ENCODE measurements around the gene MRPL10.

Gene MRPL10

GRCh38 chr17:47801176-47801765, 30.1 kb downstream of the MRPL10 start:
- no peaks in the 10 kb centered on the region for H3K79me2 ChIP-seq (ENCODE audit: insufficient read depth, low read length)
- no peaks in the 10 kb centered on the region for H3K9me2 ChIP-seq (replicated peaks; ENCODE audit: low read depth, low read length)

GRCh38 chr17:47800686-47801085, 30.7 kb downstream of the MRPL10 start:
- no peaks in the 10 kb centered on the region for H3K9me3 ChIP-seq (ENCODE audit: insufficient read depth, low read depth, low read length)
- H3K36me3 ChIP-seq (ENCODE audit: insufficient read depth, low read length): no peaks in the 10 kb centered on the region
- TF ChIP-seq EZH2phosphoT487 (IDR thresholded peaks at IDR 0.05; ENCODE audit: borderline replicate concordance) (no peak), CTCF (conservative IDR thresholded peaks at IDR 0.05; ENCODE audit: low read length) (no peak)
- H3K79me2 ChIP-seq (ENCODE audit: insufficient read depth, low read length): no peaks in the 10 kb centered on the region
- no peaks in the 10 kb centered on the region for H4K20me1 ChIP-seq (ENCODE audit: insufficient read depth, low read length, poor library complexity, severe bottlenecking)
- no peak overlapping the region for H3K4me3 ChIP-seq (ENCODE audit: low read length, poor library complexity, severe bottlenecking)
- H3K4me2 ChIP-seq (ENCODE audit: low read depth, low read length, poor library complexity, severe bottlenecking): no peak overlapping the region
- no peak overlapping the region for H3K9ac ChIP-seq (ENCODE audit: low read depth, low read length, poor library complexity, severe bottlenecking)
- no peaks in the 10 kb centered on the region for H3K4me1 ChIP-seq (ENCODE audit: insufficient read depth, low read length, poor library complexity, severe bottlenecking)
- no peaks in the 10 kb centered on the region for H3K9me2 ChIP-seq (replicated peaks; ENCODE audit: low read depth, low read length)
- no peaks in the 10 kb centered on the region for H3F3A ChIP-seq (ENCODE audit: low read depth)
- no peaks in the 10 kb centered on the region for H3K27me3 ChIP-seq (ENCODE audit: insufficient read depth, low read length, poor library complexity, severe bottlenecking)
- H2AFZ ChIP-seq (ENCODE audit: low read length): no peak overlapping the region

More at GRCh38 chr17:47801176-47801765, 30.1 kb downstream of the MRPL10 start:
- Histone ChIP-seq H3K9ac (ENCODE audit: low read depth, low read length, poor library complexity, severe bottlenecking) (no peak overlapping the region), H3K36me3 (ENCODE audit: insufficient read depth, low read length) (no peaks in the 10 kb centered on the region), H3K27me3 (ENCODE audit: insufficient read depth, low read length, poor library complexity, severe bottlenecking) (no peaks in the 10 kb centered on the region), H2AFZ (ENCODE audit: low read length) (no peak overlapping the region), H3K4me2 (ENCODE audit: low read depth, low read length, poor library complexity, severe bottlenecking) (no peak overlapping the region), H3K4me3 (ENCODE audit: low read length, poor library complexity, severe bottlenecking) (no peak overlapping the region), H3F3A (ENCODE audit: low read depth) (no peaks in the 10 kb centered on the region), H4K20me1 (ENCODE audit: insufficient read depth, low read length, poor library complexity, severe bottlenecking) (no peaks in the 10 kb centered on the region), H3K4me1 (ENCODE audit: insufficient read depth, low read length, poor library complexity, severe bottlenecking) (no peaks in the 10 kb centered on the region), H3K9me3 (ENCODE audit: insufficient read depth, low read depth, low read length) (no peaks in the 10 kb centered on the region)
- no peak for TF ChIP-seq EZH2phosphoT487 (IDR thresholded peaks at IDR 0.05; ENCODE audit: borderline replicate concordance)

GRCh38 chr17:47797797-47798196, 33.5 kb downstream of the MRPL10 start:
- Histone ChIP-seq H4K20me1 (ENCODE audit: insufficient read depth, low read length, poor library complexity, severe bottlenecking) (no peaks in the 10 kb centered on the region), H3K27me3 (ENCODE audit: insufficient read depth, low read length, poor library complexity, severe bottlenecking) (no peaks in the 10 kb centered on the region), H3K4me2 (ENCODE audit: low read depth, low read length, poor library complexity, severe bottlenecking) (no peak overlapping the region), H3K9me3 (ENCODE audit: insufficient read depth, low read depth, low read length) (no peaks in the 10 kb centered on the region), H3K4me3 (ENCODE audit: low read length, poor library complexity, severe bottlenecking) (no peak overlapping the region), H3K79me2 (ENCODE audit: insufficient read depth, low read length) (no peaks in the 10 kb centered on the region), H3K4me1 (ENCODE audit: insufficient read depth, low read length, poor library complexity, severe bottlenecking) (peaks cover 3% of the 10 kb centered on the region), H3K9me2 (replicated peaks; ENCODE audit: low read depth, low read length) (no peaks in the 10 kb centered on the region), H2AFZ (ENCODE audit: low read length) (no peak overlapping the region), H3K36me3 (ENCODE audit: insufficient read depth, low read length) (no peaks in the 10 kb centered on the region), H3F3A (ENCODE audit: low read depth) (no peaks in the 10 kb centered on the region), H3K9ac (ENCODE audit: low read depth, low read length, poor library complexity, severe bottlenecking) (no peak overlapping the region)
- no peak for TF ChIP-seq EZH2phosphoT487 (IDR thresholded peaks at IDR 0.05; ENCODE audit: borderline replicate concordance)
- no peak for TF ChIP-seq CTCF (conservative IDR thresholded peaks at IDR 0.05; ENCODE audit: low read length)

GRCh38 chr17:47792979-47793378, 38.4 kb downstream of the MRPL10 start:
- Histone ChIP-seq H3K27me3 (ENCODE audit: insufficient read depth, low read length, poor library complexity, severe bottlenecking) (no peaks in the 10 kb centered on the region), H3K79me2 (ENCODE audit: insufficient read depth, low read length) (no peaks in the 10 kb centered on the region), H3K4me3 (ENCODE audit: low read length, poor library complexity, severe bottlenecking) (no peak overlapping the region), H3K9me3 (ENCODE audit: insufficient read depth, low read depth, low read length) (no peaks in the 10 kb centered on the region), H3K4me2 (ENCODE audit: low read depth, low read length, poor library complexity, severe bottlenecking) (no peak overlapping the region), H2AFZ (ENCODE audit: low read length) (no peak overlapping the region), H3K9ac (ENCODE audit: low read depth, low read length, poor library complexity, severe bottlenecking) (no peak overlapping the region), H3K36me3 (ENCODE audit: insufficient read depth, low read length) (no peaks in the 10 kb centered on the region), H3K9me2 (replicated peaks; ENCODE audit: low read depth, low read length) (no peaks in the 10 kb centered on the region), H4K20me1 (ENCODE audit: insufficient read depth, low read length, poor library complexity, severe bottlenecking) (no peaks in the 10 kb centered on the region), H3F3A (ENCODE audit: low read depth) (no peaks in the 10 kb centered on the region), H3K4me1 (ENCODE audit: insufficient read depth, low read length, poor library complexity, severe bottlenecking) (peaks cover 3% of the 10 kb centered on the region)
- no peak for TF ChIP-seq EZH2phosphoT487 (IDR thresholded peaks at IDR 0.05; ENCODE audit: borderline replicate concordance)
- TF ChIP-seq CTCF (conservative IDR thresholded peaks at IDR 0.05; ENCODE audit: low read length): no peak

Measured in Loucy (cell line).